HG02884 (cell line): ENCODE measurements around the gene DENR.
"Not testable (repeated sequence)": the region's sequence is repeated elsewhere in the genome, so short reads cannot be mapped to it uniquely, and the experiment has no call there.

Experiments
- ATAC-seq: cut with Tn5 transposase; IDR thresholded peaks from one replicate; pipeline ENCODE4 v1.9.1; 2021; ENCODE audit warnings: mild to moderate bottlenecking, moderate library complexity; ENCODE audit not compliant: unreplicated experiment

Gene DENR, protein sequence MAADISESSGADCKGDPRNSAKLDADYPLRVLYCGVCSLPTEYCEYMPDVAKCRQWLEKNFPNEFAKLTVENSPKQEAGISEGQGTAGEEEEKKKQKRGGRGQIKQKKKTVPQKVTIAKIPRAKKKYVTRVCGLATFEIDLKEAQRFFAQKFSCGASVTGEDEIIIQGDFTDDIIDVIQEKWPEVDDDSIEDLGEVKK

DNA sequence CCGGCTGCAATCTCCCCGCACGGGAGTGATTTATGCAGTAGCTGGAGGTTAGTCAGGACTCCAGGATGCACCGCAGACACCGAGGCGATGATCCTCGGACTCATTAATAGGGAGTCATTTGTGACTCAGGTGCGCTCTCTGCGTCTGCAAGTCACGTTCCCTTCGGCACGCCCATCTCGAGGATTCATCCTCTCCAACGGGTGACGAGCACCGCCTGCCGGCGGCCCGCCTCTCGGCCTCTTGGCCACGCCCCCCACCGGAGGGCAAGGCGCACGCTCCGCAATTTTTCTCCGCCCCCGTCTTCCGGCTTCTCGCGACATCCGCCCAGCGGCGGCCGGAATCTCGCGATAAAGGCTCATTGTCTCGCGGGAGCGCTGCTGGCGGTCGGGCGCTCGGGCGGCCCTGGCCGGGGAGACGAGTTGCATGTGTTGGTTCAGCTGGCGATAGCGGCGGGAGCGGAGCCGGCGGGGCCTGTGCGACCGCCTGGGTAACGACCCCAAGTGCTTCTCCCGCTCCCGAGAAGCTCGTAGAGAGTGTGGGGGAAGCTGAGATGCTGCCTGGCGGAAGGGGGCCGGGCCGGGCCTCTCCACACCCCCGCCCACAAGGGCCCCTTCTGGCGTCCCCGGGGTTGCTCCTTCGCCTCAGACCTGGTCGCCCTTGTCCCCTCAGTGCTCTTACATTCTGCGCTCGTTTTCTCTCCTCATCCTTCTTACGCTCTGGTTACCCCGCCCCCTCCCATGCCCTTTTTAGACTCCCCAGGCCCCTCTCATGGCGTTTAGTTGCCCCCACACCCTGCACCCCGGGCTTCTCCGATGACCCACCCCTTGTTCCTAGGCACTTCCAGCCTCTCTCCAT lies at the start of gene DENR:
Gene DENR (plus strand): TSS at position 361 of the 855 bp plus-strand sequence. CDS start 878 bp downstream, outside the sequence.
- peak; percentile 89 for ATAC-seq

DNA sequence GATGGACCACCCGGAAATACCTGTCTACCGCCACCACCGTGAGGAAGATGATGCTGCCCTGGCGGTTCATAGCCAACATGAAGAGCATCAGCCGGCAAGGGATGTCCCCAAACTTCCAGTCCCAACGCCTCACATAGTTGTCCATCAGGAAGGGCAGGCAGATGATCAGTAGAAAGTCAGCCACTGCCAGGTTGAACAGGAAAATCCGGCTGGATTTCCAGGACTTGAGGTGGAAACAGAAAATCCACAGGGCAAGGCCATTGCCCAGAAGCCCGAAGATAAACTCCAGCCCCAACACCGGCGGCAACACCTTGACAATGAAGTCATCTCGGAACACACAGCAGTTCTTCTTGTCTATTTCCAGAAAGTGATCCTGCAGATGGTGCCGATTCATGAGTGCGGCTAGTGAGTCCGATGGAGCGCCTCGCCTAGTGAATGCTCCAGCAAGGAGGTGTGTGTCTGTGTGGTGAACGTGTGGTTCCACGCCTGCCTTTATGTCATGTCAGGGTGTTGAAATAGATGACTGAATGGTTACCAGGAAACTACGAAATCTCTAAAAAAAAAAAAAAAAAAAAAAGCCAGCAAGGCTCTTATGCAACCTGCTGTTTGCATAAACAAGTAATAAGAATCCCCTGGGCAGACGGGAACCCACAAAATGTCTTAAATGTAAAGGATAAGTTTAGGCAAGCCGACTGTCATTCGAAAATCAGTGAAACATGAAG lies 49.6 kb upstream of the DENR start, which contains the start of gene HCAR2:
Gene HCAR2 (minus strand): TSS at position 468 of the 722 bp plus-strand sequence. CDS start 74 bp downstream, at position 394.
- ATAC-seq, result not testable (repeated sequence)

DNA sequence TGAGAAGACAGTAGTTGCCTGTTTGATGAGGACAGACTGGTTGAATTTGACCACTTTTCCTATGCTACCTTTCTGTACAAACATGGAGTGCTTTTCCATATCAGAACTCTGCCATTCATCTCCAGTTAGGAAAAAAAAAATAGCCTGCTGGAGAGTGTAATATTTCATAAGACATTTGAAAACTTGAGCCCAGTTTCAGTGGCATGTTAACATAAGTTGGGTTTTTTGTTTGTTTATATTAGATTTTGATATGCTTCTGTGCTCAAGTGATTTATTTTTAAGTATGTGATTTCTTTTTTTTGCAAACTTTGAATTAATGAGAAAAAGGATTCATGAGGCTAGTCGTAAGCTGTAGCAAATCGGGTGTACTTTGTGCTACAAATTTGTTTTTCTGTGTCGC lies 48.8 kb upstream of the DENR start:
- not testable (repeated sequence) for ATAC-seq

DNA sequence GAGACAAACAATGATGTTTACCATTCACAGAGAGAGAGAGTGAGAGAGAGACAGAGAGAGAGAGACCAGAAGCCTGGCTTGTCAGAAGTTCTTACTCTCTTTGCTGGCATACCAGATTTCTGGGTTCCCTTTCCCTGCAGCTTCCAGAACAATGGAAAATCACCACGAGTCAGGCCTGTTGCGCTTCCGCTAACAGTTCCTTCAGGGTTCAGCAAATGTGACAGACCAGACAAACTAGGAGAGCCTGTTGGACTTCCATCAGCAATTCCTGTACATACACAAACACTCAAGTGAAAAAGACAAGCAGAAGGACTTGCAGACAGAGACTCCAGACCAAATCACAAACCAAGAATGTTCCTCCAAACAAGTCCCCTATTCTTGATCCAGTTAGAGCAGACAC lies 43.3 kb upstream of the DENR start:
- not testable (repeated sequence) for ATAC-seq

DNA sequence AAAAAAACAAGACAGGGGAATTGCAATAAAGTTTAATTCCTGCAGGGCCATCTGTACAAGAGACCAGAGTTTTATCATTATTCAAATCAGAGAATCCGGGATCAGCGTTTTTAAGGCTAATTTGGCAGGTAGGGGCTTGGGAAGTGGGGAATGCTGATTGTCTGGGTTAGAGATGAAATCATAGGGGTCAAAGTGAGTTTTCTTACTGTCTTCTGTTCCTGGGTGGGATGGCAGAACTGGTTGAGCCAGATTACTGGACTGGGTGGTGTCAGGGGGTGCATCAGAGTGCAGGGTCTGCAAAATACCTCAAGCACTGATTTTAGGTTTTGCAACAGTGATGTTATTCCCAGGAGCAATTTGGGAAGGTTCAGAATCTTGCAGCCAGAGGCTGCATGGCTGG lies 42.3 kb upstream of the DENR start:
- not testable (repeated sequence) for ATAC-seq

DNA sequence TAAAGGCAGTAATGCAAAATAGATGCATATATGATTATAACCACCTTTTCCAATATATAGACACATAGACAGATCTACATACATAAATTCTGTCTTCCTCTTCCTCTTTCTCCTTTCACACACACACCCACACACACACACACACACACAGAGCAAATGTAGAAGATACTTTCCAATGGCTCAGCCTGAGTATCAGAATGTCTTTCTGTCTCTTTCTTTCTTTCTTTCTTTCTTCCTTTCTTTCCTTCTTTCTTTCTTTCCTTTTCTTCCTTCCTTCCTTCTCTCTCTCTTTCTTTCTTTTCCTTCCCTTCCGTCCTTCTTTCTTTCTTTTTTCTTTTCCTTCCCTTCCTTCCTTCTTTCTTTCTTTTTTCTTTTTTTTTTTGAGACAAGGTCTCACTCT lies 41.4 kb upstream of the DENR start:
- not testable (repeated sequence) for ATAC-seq

DNA sequence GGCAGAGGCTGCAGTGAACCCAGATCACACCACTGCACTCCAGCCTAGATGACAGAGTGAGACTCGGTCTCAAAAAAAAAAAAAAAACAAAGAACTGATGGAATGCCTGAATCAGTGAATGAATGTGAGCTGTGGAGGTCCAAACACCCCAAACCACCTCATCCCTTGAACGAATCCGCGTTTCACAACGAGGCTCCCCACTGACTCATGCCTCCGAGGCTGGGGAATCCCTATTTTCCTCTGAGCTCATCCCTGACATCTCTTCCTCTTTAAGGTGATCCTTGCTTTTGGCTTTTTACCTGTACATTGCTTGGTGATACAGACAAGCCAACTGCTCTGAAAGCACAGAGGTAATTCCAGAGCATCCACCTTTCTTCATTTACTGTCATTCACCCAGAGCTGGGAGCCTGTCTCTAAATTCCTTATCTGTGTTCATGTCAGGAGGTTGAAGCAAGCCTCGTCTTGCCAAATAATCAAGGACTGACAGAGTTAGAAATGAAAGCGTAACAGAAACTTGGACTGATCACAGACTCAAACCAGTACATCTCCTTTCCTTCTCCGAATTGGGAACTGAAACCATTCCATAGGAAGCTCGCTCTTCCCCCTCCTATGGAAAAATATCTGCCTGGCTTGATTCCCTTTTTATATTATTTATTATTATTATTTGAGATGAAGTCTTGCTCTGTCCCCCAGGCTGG lies 39.0 kb upstream of the DENR start:
- ATAC-seq, result not testable (repeated sequence)

DNA sequence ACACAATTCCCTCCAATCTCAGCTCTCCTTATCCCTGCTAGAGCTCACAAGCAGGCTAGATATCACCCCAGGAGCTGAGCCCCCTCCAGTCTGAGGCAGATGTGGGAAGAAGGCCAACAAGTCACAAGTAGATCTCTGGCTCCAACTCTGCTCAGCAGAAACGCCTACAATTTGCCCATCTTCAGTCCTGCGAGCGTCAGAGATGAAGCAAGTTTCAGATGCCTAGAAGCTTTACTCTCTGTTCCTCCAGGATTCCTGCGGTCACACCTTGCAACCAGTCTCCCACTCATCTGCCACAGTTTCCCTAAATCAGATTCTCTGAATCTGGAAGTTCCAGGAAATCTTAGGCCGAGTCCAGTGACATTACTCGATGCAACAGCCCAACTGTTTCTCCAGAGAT lies 37.4 kb upstream of the DENR start:
- not testable (repeated sequence) for ATAC-seq

DNA sequence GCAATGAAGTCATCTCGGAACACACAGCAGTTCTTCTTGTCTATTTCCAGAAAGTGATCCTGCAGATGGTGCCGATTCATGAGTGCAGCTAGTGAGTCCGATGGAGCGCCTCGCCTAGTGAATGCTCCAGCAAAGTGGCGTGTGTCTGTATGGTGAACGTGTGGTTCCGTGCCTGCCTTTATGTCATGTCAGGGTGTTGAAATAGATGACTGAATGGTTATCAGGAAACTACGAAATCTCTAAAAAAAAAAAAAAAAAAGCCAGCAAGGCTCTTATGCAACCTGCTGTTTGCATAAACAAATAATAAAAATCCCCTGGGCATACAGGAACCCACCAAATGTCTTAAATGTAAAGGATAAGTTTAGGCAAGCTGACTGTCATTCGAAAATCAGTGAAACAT lies 36.0 kb upstream of the DENR start, which contains the start of gene HCAR3:
Gene HCAR3 (minus strand): TSS at position 154 of the 400 bp plus-strand sequence. CDS start 74 bp downstream, at position 80.
- ATAC-seq, result not testable (repeated sequence)

DNA sequence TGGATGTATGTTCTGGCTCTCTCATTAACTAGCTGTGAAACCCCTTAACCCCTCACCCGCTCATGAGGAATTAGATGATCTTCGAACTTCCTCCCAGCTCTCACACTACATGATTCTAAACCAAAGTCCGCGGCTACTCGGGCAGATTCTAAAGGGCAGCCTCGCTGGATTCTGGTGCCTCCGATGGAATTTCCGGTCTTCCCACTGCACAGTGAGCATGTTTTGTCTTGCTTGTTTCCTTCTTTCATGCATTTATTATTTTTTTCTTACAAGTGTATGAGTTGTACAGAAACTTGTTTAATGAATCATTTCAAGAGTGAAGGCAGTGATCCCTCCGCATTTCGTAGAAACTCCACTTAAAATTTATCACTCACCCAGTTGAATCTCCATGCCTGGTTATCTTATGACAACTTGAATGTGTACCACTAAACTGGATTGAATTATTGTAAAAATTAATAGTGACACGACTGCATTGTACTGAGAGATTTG lies 31.5 kb upstream of the DENR start:
- ATAC-seq, result no peak

DNA sequence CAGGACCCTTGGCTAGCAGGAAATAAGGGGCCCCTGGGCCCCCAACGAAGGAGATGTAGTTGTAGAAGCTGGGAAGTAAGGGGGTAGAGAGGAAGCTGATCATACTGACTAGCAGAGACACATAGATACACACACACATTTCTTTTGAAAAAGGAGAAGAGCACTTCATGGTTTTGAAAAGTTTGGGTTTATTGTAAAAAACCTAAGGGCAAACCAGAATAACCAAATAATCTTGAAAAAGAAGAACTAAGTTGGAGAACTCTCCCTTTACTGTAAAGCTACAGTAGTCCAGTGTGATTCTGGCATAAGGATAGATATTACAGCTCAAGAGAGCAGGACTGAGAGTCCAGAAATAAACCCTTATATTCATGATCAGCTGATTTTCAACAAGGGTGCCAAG lies 30.2 kb upstream of the DENR start:
- ATAC-seq, result no peak

DNA sequence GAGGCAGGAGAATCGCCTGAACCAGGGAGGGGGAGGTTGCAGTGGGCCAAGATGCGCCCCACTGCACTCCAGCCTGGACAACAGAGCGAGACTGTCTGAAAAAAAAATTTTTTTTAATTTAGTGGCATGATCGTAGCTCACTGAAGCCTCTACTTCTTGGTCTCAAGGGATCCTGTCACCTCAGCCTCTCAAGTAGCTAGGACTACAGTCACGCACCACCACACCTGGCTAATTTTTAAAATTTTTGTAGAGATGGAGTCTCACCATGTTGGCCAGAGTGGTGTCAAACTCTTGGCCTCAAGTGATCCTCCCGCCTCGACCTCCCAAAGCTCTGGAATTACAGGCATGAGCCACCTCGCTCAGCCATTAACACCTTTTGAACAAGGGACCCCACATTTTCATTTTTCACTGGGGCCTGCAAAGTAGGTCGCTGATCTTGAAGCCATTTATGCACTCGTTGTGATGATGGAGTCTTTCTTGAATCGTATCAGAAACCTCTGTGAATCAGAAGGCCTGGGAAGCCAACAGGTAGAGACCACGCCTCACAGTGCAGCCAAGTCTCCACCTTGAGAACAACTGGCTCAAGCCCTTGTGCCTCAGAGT lies 27.9 kb upstream of the DENR start:
- ATAC-seq, result no peak

DNA sequence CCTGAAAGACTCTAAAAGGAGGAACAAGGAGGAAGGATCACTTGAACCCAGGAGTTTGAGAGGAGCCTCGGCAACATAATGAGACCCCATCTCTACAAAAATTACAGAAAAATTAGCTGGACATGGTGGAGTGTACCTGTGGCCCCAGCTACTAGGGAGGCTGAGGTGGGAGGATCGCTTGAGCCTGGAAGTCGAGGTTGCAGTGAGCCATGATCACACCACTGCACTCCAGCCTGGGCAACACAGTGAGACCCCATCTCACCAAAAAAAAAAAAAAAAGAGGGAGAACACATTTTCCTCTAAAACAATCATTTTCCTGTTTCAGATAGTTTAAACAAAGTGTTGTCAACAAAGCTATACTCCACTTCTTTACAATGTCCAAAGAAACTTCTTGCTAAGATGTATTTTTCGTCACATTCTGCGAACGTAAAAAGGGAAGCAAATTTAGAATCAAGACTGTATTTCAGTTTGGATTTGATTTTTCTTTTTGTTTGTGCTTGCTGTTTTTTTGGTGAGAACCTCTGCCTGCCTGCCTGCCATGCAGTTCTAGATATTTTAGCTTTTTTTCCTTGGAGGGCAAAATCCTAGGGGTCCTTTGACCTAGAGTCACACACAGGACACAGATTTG lies 27.1 kb upstream of the DENR start:
- ATAC-seq, result no peak

DNA sequence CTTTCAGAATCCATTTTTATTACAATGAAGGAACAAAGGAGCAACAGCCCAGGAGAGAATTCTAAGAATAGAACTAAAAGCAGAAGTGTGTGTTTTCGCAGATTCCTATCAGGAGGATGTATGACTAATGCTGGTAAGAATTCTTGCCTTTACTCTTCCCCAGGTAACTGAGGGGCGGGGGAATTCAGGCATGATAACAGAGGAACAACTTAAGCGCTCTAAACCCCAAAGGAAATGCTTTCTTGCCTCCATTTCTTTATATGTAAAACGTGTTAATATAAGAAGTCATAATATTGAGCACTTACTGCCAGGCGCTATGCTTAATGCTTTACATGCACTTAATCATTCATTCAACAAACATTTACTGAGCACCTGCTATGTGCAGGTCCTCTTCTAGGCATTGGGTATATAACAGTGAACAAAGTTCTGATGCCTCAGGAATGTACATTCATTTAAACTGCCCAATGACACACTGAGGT lies 26.5 kb upstream of the DENR start:
- ATAC-seq, result no peak

DNA sequence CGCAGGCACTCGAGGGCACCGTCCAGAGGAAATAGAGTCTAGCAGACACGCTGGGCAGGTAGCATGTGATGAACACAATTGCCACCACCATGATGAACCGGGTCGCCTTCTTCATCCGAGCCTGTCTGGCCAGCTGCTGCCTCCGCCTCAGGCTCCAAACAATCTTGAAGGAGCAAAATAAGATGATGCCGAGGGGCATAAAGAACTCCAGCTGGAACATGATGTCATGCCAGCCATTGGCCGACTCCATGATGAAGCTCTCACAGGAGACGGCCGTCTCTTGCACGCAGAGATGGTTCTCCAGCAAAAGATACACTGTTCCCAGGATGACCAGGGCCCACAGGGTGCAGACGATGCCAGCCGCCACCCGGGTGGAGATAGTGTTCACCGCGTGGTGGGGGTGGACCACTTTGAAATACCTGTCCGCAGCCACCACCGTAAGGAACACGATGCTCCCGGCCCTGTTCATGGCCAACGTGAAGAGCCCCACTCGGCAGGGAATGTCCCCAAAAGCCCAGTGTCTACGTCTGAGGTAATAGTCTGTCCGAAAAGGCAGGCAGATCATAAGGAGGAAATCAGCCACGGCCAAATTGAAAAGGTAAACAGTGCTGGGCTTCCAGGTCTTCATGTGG lies 22.9 kb upstream of the DENR start:
- ATAC-seq, result no peak

DNA sequence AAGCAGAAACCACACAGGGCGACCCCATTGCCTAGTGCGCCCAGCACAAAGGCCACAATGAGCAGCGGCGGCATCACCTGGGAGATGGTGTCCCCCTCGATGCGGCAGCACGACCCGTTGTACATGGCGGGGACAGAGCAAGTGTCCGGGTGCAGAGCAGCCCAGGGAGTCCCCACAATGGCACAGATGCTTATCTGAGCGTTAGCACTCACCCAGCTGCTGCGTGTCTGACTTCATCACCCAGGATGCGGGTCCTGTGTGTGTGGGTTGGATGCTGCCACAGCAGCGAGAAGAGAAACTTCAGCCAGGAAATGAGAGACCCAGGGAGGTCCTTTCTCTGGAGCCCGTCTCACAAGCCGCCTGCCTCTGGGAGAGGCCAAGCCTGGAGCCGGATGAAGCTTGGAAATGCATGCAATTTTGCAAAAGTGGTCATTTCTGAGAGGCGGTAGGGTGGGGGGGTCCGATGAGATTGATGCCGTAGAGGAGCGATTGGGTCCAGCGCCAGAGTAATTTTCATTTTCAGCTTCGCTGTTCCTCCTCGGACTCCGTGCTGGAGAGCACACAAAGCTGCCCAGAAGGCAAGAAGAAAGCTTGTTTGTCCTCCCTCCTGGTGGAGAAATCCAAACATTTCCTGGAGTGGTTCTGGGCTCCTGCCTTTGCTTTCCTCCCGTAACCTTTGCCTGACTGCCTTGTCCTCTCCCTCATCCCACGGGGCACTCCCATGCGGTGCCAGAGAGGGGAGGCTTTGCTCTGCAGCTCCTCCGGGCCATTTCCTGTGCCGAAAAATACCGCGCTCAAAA lies 22.2 kb upstream of the DENR start, which contains the start of gene HCAR1:
Gene HCAR1 (minus strand): TSS at position 630 of the 800 bp plus-strand sequence. CDS start 505 bp downstream, at position 125.
- no peak for ATAC-seq

DNA sequence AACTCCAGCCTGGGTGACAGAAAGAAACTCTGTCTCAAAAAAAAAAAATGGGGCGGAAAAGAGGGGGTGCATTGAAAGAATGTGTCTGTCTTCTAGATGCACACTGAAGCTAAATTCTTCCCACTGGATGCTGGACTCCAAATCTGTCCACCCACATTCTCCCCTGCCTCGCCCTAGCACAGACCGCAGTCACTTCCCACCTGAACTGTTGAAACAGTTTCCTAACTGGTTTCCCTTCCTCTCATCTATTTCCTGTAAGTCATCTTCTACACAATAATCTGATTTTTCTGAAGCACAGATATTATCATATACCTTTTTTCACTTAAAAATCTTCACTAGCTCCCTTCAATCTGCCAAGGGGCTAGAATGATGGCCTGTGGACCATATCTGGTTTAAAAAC lies 20.5 kb upstream of the DENR start:
- ATAC-seq, result no peak

DNA sequence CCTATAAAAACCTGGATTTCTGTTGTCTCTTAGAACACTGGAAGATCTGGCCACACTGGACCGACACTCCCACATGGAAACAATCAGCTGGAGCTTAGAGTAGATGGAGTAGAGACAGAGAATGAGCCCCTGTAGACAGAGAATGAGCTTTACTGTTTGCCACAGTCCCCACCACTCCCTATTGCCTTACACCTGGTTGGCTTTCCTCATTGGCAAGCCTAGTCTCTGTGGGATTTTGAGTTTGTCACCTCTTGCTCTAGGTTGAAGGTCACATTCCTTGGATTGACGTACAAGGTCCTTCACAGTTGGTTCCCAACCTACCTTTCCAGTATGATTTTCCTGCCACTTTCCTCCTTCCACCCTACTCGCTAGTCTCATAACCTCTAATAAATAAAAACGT lies 20.0 kb upstream of the DENR start:
- no peak for ATAC-seq
